ENCODE results near the gene OR10G8. TPM values are rescaled to one million over a fixed set of nuclear protein-coding genes. Genes with fewer than 3 reads are reported as not detected.
A peak's percentile ranks its signal among the peaks of the same experiment; 100 is the strongest.

The OR10G8 gene
- total RNA-seq, 1 donor from 2014 or later = not detected

DNA sequence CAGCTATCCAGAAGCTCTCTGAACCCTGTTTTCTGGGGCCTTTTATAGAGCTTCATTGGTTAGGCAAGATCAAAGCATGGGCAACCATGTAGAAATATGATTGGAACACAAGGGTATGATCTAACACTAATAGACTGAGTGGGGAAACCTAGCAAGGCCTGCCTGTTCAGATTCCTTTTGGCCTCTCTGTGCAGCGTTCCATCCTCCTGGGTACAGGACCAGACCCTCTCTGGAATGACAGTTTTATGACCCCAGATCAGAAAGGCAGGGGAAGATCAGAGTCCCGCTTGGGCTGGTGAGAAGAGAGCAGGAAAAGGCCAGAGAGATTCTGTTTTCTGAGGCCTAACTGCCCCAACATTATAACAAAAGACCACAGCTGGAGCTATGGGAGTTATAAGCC is 52.0 kb downstream of the OR10G8 start:
- DNase-seq (ENCODE audit: low spot score) = peak; percentile 90

DNA sequence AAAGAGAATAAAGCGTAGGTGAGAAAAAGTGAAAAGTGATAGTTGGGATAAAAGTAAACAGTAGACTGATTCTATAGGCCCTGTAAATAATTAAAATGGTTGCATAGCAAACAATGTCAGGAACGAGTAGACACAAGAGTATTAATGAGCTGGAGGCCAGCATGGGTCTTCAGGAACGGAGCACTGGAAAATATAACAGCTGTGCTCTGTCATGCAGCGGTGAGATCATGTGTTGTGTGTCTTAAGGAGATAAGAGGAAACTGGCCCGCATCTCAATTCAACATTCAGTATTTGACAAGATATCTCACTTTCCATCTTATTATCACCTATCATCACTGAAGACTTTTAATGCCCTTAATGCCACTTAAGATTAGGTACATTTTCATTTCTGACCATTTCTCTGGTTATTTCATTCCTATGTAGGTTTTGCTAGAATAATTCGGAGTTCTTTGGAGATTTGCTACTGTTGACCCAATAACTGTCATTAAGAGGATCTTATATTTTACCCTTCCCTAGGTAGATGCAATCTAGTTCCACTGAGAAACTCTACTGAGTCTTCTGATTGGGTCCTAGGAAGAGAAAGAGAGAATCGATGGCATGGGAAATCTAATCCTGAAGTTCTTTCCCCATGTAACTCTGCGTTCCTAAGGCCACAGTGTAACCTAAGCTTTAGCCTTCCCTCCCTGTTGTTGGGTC is 53.2 kb downstream of the OR10G8 start:
- peak; percentile 89 for DNase-seq (ENCODE audit: low spot score)

Other genes with a start within 250 kb of the OR10G8 start
- not detected for gene OR6M1, start 220.4 kb upstream of the OR10G8 start, total RNA-seq (ENCODE audit: insufficient read depth, low replicate concordance)
- gene TMEM225, start 141.1 kb upstream of the OR10G8 start, total RNA-seq (ENCODE audit: insufficient read depth, low replicate concordance) = 1.7 TPM
- gene OR8D4, start 124.6 kb upstream of the OR10G8 start, total RNA-seq (ENCODE audit: insufficient read depth, low replicate concordance) = 2.4 TPM
- gene OR4D5, start 87.2 kb upstream of the OR10G8 start, total RNA-seq (ENCODE audit: insufficient read depth, low replicate concordance) = 7.2 TPM
- gene OR6T1, start 83.0 kb upstream of the OR10G8 start, total RNA-seq (ENCODE audit: insufficient read depth, low replicate concordance) = 1.2 TPM
- gene OR10S1, start 49.0 kb upstream of the OR10G8 start, total RNA-seq (ENCODE audit: insufficient read depth, low replicate concordance) = 2.2 TPM
- gene OR10G6, start 31.6 kb upstream of the OR10G8 start, total RNA-seq (ENCODE audit: insufficient read depth, low replicate concordance) = 1.9 TPM
- gene OR10G4, start 13.8 kb upstream of the OR10G8 start, total RNA-seq (ENCODE audit: insufficient read depth, low replicate concordance) = 2.4 TPM
- gene OR10G9, start 3.8 kb upstream of the OR10G8 start, total RNA-seq (ENCODE audit: insufficient read depth, low replicate concordance) = 5.3 TPM
- gene OR10G7, start 14.5 kb downstream of the OR10G8 start, total RNA-seq (ENCODE audit: insufficient read depth, low replicate concordance) = 4.1 TPM
- gene VWA5A, start 88.7 kb downstream of the OR10G8 start, total RNA-seq (ENCODE audit: insufficient read depth, low replicate concordance) = 19.7 TPM
- 0.24 TPM for gene OR10D3, start 156.5 kb downstream of the OR10G8 start, total RNA-seq (ENCODE audit: insufficient read depth, low replicate concordance)
- 1.9 TPM for gene OR8G1, start 214.3 kb downstream of the OR10G8 start, total RNA-seq (ENCODE audit: insufficient read depth, low replicate concordance)
- gene OR8G5, start 229.6 kb downstream of the OR10G8 start, total RNA-seq (ENCODE audit: insufficient read depth, low replicate concordance) = not detected